ENCODE results near the gene SERINC5.
A peak's percentile ranks its signal among the peaks of the same experiment; 100 is the strongest.

SERINC5 gene

GRCh38 chr5:80125962-80126480 lies 129.8 kb downstream of the SERINC5 start:
- TF ChIP-seq, protein P1, sequence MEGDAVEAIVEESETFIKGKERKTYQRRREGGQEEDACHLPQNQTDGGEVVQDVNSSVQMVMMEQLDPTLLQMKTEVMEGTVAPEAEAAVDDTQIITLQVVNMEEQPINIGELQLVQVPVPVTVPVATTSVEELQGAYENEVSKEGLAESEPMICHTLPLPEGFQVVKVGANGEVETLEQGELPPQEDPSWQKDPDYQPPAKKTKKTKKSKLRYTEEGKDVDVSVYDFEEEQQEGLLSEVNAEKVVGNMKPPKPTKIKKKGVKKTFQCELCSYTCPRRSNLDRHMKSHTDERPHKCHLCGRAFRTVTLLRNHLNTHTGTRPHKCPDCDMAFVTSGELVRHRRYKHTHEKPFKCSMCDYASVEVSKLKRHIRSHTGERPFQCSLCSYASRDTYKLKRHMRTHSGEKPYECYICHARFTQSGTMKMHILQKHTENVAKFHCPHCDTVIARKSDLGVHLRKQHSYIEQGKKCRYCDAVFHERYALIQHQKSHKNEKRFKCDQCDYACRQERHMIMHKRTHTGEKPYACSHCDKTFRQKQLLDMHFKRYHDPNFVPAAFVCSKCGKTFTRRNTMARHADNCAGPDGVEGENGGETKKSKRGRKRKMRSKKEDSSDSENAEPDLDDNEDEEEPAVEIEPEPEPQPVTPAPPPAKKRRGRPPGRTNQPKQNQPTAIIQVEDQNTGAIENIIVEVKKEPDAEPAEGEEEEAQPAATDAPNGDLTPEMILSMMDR (conservative IDR thresholded peaks at IDR 0.05; ENCODE audit: low read length), result 0 out of 2 replicates have a peak, but pooled peaks have one; percentile 21
- H3K4me3 ChIP-seq (ENCODE audit: low read length), result no peak overlapping the region
- peak; percentile 52 for DNase-seq (ENCODE audit: low read depth)

DNA sequence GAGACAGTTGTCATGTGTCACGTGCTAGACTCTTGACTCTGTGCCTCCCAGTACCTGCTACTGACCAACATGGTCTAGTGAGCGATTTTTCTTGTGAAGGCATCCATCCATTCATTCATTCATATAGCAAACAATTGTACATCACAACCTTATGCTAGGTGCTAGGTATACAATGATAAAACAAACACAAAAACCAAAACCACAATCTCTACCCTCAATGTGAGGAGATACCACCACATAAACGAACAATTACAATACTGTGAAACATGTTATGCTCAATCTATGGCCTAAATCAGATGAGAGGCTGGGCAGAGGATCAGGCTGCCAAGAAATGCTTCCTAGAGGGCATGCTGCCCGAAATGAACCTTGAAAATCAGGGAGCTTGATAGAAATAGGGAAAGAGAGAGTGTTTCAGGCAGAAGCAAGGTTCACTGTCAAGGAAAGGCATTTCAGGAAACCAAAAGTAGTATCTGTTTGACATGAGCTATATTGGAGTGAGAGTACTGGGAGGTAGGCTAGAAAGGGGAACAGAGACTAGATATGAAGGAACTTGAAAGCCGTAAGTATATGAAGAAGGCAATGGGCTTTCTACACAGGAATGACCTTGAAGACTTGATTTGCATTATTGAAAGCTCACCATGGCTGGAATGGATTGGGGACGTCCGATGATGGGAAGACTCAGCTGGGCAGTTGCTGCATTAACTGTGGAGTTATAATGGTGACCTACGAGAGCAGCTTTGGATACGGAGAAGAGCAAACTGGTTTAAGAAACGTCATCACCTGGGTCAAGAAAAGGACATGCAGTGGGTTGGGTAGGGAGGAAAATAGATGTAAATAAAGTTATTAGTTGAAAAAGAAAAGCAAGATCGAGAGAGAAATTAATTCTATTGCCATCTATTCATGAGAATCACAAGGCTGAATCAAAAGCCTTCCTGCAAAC lies 130.6 kb downstream of the SERINC5 start:
- H3K4me3 ChIP-seq (ENCODE audit: low read length), result no peak overlapping the region
- TF ChIP-seq, protein P1 (conservative IDR thresholded peaks at IDR 0.05; ENCODE audit: low read length), result no peak
- no peak for DNase-seq (ENCODE audit: low read depth)

DNA sequence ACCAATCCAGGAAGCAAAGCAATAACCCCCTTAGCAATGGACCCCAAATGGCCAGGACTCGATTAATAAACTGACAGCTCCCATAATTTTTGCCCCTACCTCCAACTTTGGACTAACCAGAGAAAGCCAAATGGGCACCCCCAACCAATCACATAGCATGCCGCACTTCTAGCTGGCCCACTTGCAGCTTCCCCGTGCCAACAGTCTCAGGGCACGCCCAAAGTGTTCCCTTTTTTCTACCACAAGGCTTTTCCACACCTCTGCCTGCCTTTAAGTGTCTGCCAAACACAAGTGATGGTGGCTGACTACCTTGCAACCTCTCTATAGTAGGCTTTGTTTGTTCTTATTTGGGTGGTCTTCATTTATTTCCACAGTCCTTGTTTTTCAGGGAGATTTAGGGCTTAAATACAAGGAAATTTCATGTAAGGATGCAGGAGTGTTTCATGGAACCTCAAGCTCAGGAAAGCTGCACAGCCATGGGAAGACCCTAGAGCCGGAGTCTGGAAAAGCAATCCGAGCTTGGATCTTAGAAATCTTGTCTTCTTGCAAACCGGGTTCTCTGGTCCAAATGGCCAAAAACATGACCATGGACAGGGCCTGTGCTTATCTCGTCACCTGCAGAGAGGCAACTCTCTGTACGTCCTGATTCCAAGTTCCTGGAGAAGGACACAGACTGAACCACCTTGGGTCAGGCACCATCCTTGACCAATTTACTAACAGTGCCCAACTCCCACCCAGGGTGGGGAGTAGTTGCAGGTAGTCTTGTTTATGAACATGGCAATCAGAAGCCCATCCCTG lies 131.5 kb downstream of the SERINC5 start:
- H3K4me3 ChIP-seq (ENCODE audit: low read length), result no peak overlapping the region
- no peak for DNase-seq (ENCODE audit: low read depth)
- TF ChIP-seq, protein P1 (conservative IDR thresholded peaks at IDR 0.05; ENCODE audit: low read length), result no peak

DNA sequence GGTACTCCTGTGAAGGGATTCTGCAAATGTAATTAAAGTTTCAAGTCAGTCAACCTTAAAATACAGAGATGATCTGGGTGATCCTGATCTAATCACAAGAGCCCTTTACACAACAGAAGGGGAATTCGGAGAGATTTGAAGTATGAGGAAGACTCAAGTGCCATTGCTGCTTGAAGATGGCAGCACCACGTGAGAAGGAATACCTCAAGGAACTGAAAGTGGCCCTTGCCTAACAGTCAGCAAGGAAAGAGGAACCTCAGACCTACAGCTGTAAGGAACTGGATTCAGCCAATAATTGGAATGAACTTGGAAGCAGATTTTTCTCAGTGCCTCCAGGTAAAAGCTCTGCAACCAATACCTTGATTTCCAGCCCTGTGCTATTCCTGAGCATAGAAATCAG lies 133.3 kb downstream of the SERINC5 start:
- no peak for DNase-seq (ENCODE audit: low read depth)
- TF ChIP-seq, protein P1 (conservative IDR thresholded peaks at IDR 0.05; ENCODE audit: low read length), result no peak

GRCh38 chr5:80119372-80119771 lies 136.5 kb downstream of the SERINC5 start:
- TF ChIP-seq, protein P1 (conservative IDR thresholded peaks at IDR 0.05; ENCODE audit: low read length), result no peak
- no peak overlapping the region for H3K4me3 ChIP-seq (ENCODE audit: low read length)
- no peak for DNase-seq (ENCODE audit: low read depth)

More for the DNA sequence above, 133.3 kb downstream of the SERINC5 start:
- H3K4me3 ChIP-seq (ENCODE audit: low read length), result no peak overlapping the region

- TF ChIP-seq, protein P1 (conservative IDR thresholded peaks at IDR 0.05; ENCODE audit: low read length), result no peak
- no peak for DNase-seq (ENCODE audit: low read depth)
Measured at GRCh38 chr5:80117446-80117845, 138.4 kb downstream of the SERINC5 start.

More at GRCh38 chr5:80117446-80117845, 138.4 kb downstream of the SERINC5 start:
- H3K4me3 ChIP-seq (ENCODE audit: low read length), result no peak overlapping the region
